ENCODE results near the gene PLA2G6. TPM values are rescaled to one million over a fixed set of nuclear protein-coding genes. Genes with fewer than 3 reads are reported as not detected.

Gene PLA2G6
- total and polyA plus RNA-seq, 2 of the 13 experiments (the other 11 are each of a cell fraction or from before 2014, with no cell fraction given): 4.8 to 11.5 TPM

DNA sequence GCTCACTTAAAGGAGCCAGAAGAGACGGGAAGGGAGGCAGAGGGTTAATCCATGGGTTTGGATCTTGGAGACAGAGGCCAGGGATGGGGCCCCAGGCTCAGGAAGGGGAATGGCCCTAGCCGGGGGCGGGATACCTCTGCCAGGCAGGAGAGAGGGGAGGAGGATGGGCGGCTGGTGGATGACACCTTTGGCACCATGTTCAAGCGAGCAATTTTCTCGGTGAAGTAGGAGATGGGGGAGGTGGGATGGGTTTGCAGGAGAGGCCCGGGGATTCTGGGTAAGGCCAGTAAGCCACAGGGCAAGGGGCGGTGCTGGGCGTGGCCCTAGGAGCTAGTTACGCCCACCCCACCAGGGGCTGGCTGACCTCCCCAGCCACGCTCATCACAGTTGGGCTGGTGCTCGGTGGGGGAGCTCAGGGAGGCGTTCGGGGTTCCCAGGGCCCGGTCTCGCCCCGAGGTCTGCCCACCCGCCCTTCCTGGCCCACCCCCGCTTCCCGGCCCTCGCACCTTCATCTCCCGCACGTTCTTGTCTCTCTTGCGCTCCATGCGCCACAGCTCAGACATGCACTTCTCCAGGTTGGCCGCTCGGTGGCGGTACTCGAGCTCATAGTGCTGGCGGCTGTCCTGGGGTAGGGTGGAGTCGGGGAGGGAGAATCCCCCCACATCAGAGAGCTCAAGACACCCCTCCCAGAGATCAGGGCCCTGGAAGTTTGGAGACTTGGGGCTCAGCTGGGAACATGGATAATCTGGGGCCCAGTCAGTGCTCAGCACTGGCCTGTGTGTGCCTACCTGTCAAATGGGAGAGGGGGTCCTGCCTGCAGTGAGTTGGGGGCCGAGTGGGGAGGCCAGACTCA is 83.8 kb downstream of the PLA2G6 start:
- Histone ChIP-seq H3K36me3 (replicated peaks in 1 of 2; ENCODE audit: control insufficient read depth in 1 of 2, insufficient read depth in 2 of 2, low read length in 2 of 2) (peaks cover 15 to 17% of the 10 kb centered on the region in 2 experiments; a peak in 4 of 5 replicates), H3K9me3 (ENCODE audit: low read length) (no peaks in the 10 kb centered on the region), H3K4me1 (ENCODE audit: insufficient read depth, low read length) (no peaks in the 10 kb centered on the region), H3K9ac (ENCODE audit: insufficient read depth, low read depth, low read length) (no peak overlapping the region), H4K20me1 (ENCODE audit: insufficient read depth, low read length) (no peaks in the 10 kb centered on the region), H3K27ac (ENCODE audit: extremely low read length, insufficient read depth, low read length) (no peak overlapping the region), H3K27me3 (ENCODE audit: control insufficient read depth in 1 of 2, insufficient read depth in 2 of 2, low read length in 2 of 2) (no peaks in the 10 kb centered on the region), H2AFZ (ENCODE audit: low read length) (no peak overlapping the region), H3K4me3 (replicated peaks in 1 of 3; ENCODE audit: insufficient read depth in 1 of 3, low read depth in 2 of 3, low read length in 3 of 3) (no peak overlapping the region), H3K4me2 (ENCODE audit: low read depth, low read length) (no peak overlapping the region), H3K79me2 (ENCODE audit: insufficient read depth, low read length) (no peaks in the 10 kb centered on the region)
- POLR2A ChIA-PET: interaction anchor here (1.1 kb wide), 1 partner anchor 10 kb away, joined by 3 read pairs; no protein-coding TSS in a partner anchor
- FAIRE-seq (no peak), ATAC-seq (no peak; the same call in 2 of the 3 replicates), DNase-seq (ENCODE audit: low spot score) (no peak)
- in situ Hi-C loops (cut with HindIII; ENCODE audit: extremely low pct_ligation_motif_present, low pct_unique_long_range_greater_than_20kb) (no loop called here), intact Hi-C loops (cut with micrococcal nuclease; ENCODE audit: unreplicated experiment) (no loop called here)
- no TSS peak for BruUV-seq (replicated peaks)
- WGBS (ENCODE audit: low lambda C conversion rate): 93% methylated on average over 30 of the region's 32 CpGs
- CTCF ChIA-PET (ENCODE audit: low intra/inter-chr PET ratio, low total read pairs): no interaction called here
- TF ChIP-seq KLF11 (CRISPR knock-in tag; IDR thresholded peaks at IDR 0.05): no peak
- TF ChIP-seq JUND (CRISPR knock-in tag; IDR thresholded peaks at IDR 0.05): no peak
- TF ChIP-seq ZNF180 (CRISPR knock-in tag; IDR thresholded peaks at IDR 0.05; ENCODE audit: borderline replicate concordance, low read depth): no peak
- TF ChIP-seq HMG20B (CRISPR knock-in tag; conservative IDR thresholded peaks at IDR 0.05): no peak
- TF ChIP-seq, protein P1, sequence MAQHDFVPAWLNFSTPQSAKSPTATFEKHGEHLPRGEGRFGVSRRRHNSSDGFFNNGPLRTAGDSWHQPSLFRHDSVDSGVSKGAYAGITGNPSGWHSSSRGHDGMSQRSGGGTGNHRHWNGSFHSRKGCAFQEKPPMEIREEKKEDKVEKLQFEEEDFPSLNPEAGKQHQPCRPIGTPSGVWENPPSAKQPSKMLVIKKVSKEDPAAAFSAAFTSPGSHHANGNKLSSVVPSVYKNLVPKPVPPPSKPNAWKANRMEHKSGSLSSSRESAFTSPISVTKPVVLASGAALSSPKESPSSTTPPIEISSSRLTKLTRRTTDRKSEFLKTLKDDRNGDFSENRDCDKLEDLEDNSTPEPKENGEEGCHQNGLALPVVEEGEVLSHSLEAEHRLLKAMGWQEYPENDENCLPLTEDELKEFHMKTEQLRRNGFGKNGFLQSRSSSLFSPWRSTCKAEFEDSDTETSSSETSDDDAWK (CRISPR knock-in tag; IDR thresholded peaks at IDR 0.05): no peak
- TF ChIP-seq ZNF329 (CRISPR knock-in tag; IDR thresholded peaks at IDR 0.05; ENCODE audit: low read depth): no peak
- TF ChIP-seq ZNF232 (CRISPR knock-in tag; IDR thresholded peaks at IDR 0.05; ENCODE audit: borderline replicate concordance): no peak
- TF ChIP-seq, protein P2, sequence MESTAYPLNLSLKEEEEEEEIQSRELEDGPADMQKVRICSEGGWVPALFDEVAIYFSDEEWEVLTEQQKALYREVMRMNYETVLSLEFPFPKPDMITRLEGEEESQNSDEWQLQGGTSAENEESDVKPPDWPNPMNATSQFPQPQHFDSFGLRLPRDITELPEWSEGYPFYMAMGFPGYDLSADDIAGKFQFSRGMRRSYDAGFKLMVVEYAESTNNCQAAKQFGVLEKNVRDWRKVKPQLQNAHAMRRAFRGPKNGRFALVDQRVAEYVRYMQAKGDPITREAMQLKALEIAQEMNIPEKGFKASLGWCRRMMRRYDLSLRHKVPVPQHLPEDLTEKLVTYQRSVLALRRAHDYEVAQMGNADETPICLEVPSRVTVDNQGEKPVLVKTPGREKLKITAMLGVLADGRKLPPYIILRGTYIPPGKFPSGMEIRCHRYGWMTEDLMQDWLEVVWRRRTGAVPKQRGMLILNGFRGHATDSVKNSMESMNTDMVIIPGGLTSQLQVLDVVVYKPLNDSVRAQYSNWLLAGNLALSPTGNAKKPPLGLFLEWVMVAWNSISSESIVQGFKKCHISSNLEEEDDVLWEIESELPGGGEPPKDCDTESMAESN (CRISPR knock-in tag; conservative IDR thresholded peaks at IDR 0.05): no peak
- TF ChIP-seq NPAS2 (CRISPR knock-in tag; IDR thresholded peaks at IDR 0.05; ENCODE audit: borderline replicate concordance): no peak
- no peak for TF ChIP-seq SMARCE1 (IDR thresholded peaks at IDR 0.05; ENCODE audit: borderline replicate concordance)
- TF ChIP-seq ATF7 (IDR thresholded peaks at IDR 0.05): no peak
- no peak for TF ChIP-seq ATF7 (CRISPR knock-in tag; IDR thresholded peaks at IDR 0.05)
- TF ChIP-seq FOXK2 (IDR thresholded peaks at IDR 0.05): no peak
- TF ChIP-seq, protein P3, sequence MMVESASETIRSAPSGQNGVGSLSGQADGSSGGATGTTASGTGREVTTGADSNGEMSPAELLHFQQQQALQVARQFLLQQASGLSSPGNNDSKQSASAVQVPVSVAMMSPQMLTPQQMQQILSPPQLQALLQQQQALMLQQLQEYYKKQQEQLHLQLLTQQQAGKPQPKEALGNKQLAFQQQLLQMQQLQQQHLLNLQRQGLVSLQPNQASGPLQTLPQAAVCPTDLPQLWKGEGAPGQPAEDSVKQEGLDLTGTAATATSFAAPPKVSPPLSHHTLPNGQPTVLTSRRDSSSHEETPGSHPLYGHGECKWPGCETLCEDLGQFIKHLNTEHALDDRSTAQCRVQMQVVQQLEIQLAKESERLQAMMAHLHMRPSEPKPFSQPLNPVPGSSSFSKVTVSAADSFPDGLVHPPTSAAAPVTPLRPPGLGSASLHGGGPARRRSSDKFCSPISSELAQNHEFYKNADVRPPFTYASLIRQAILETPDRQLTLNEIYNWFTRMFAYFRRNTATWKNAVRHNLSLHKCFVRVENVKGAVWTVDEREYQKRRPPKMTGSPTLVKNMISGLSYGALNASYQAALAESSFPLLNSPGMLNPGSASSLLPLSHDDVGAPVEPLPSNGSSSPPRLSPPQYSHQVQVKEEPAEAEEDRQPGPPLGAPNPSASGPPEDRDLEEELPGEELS (CRISPR knock-in tag; IDR thresholded peaks at IDR 0.05): no peak
- TF ChIP-seq, protein P4, sequence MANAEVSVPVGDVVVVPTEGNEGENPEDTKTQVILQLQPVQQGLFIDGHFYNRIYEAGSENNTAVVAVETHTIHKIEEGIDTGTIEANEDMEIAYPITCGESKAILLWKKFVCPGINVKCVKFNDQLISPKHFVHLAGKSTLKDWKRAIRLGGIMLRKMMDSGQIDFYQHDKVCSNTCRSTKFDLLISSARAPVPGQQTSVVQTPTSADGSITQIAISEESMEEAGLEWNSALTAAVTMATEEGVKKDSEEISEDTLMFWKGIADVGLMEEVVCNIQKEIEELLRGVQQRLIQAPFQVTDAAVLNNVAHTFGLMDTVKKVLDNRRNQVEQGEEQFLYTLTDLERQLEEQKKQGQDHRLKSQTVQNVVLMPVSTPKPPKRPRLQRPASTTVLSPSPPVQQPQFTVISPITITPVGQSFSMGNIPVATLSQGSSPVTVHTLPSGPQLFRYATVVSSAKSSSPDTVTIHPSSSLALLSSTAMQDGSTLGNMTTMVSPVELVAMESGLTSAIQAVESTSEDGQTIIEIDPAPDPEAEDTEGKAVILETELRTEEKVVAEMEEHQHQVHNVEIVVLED (CRISPR knock-in tag; IDR thresholded peaks at IDR 0.05; ENCODE audit: borderline replicate concordance): no peak
- no peak for TF ChIP-seq ZMYM4 (CRISPR knock-in tag; IDR thresholded peaks at IDR 0.05)
- no peak for TF ChIP-seq STAG1 (CRISPR knock-in tag; IDR thresholded peaks at IDR 0.05)
